OCI-M1 (cell line): ENCODE results near the gene TRIM71.
"Not testable (repeated sequence)": the region's sequence is repeated elsewhere in the genome, so short reads cannot be mapped to it uniquely, and the experiment has no call there.

Experiments used
- DNase-seq: peaks from one replicate; lab custom pipeline; 2025; lab: John Stamatoyannopoulos, UW

TRIM71 gene

DNA sequence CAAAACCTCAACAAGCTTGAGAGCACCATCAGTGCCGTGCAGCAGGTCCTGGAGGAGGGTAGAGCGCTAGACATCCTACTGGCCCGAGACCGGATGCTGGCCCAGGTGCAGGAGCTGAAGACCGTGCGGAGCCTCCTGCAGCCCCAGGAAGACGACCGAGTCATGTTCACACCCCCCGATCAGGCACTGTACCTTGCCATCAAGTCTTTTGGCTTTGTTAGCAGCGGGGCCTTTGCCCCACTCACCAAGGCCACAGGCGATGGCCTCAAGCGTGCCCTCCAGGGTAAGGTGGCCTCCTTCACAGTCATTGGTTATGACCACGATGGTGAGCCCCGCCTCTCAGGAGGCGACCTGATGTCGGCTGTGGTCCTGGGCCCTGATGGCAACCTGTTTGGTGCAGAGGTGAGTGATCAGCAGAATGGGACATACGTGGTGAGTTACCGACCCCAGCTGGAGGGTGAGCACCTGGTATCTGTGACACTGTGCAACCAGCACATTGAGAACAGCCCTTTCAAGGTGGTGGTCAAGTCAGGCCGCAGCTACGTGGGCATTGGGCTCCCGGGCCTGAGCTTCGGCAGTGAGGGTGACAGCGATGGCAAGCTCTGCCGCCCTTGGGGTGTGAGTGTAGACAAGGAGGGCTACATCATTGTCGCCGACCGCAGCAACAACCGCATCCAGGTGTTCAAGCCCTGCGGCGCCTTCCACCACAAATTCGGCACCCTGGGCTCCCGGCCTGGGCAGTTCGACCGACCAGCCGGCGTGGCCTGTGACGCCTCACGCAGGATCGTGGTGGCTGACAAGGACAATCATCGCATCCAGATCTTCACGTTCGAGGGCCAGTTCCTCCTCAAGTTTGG is 72.9 kb downstream of the TRIM71 start:
- DNase-seq: no peak

DNA sequence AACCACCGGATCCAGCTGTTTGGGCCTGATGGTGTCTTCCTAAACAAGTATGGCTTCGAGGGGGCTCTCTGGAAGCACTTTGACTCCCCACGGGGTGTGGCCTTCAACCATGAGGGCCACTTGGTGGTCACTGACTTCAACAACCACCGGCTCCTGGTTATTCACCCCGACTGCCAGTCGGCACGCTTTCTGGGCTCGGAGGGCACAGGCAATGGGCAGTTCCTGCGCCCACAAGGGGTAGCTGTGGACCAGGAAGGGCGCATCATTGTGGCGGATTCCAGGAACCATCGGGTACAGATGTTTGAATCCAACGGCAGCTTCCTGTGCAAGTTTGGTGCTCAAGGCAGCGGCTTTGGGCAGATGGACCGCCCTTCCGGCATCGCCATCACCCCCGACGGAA is 73.6 kb downstream of the TRIM71 start:
- DNase-seq: no peak

DNA sequence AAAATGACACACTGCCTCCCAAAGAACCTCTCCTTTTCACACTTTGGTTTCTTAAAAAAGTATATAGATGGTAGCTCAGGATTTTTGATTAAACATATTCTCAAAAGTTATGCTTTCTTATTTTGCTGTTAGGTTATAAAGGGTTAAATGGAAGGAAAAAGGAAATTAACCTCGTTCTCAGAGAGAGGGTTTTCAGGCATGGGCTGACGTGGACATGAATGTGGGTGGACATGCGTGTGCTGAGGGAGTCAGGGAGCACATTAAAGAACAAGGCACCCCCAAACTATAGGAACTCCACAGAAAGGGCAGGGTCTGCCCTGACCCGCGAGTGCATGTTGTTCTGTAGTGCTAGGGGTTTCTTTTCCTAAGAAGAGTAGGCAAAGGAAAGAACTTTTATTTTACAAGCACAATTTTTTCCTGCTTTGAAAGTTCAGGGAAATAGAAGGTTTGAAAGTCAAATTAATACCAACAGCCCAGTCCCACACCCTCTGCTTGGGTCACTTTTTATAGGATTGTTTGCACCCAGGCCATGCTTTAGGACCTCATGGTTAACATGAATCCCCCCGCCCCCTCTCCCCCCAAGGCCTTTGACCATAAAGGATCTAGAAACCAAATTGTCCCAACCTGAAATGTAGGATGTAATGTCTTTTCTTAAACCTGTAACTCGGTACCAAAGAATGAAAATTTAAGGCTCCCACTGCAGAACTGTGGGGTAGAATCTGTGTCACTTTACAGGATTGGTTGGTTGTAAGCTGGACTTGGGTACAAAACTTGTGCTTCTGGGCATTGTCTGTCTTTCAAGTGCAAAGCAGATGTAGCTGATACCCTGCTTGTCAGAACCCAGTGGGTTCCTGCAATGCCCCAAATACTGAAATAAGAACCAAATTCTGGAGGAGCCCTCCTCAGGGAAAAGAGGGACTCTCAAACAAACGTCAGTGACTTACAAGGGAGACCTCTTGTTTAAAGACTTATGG is 75.1 kb downstream of the TRIM71 start:
- no peak for DNase-seq

DNA sequence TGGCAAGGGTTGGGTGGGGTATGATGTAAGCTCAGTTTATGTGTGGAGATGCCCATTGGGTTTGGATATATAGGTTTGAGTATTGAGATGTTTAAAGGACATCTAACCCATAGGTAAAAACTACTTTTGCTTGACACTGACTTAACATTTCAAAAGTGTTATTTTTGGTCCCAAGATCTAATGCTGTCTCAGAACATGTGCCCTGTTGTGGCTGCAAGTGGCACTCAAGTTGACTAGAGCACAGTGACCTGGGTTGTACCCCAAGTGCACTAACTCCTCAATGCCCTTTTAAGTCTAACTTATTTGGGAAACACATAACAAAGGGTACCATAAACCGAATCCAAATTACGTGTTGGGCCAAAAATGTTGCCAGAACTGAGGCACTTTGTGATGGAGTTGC is 77.2 kb downstream of the TRIM71 start:
- no peak for DNase-seq

DNA sequence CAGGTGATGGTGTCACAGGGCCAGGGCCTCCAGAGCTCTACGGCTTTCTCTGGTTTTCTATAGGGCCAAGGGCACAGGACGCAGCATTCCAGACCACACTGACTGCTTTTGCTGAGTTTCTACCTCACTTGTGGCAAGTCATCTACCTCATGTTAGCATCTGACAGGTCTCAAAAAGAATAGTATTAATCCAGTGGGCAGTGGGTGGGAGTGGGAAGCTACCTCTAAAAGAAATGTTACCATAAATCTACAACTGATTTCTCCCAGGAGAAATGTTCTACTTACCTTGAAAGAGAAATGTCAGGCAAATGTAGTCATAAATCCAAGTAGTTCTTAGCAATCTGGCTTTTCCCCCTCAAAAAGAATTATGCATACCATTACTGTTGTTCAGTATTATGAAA is 77.9 kb downstream of the TRIM71 start:
- DNase-seq: no peak

DNA sequence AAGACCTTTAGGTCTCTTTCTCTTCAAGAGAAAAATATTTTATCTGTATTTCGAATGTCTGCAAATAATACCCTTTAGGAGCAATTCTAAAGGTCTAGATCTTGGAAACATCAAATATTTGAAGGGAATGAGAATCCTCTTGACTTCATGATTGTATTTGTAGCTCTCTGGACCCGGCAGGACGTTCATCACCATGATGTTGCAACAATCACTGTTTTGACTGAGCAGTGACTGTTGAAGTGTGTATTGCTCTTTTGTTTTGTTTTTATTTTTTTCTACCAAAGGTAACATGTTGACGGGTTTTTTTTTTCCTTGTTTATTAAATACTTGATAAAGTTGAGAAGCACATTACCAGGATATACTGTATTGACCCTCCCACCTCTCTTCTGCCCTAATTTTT is 78.3 kb downstream of the TRIM71 start:
- no peak for DNase-seq

DNA sequence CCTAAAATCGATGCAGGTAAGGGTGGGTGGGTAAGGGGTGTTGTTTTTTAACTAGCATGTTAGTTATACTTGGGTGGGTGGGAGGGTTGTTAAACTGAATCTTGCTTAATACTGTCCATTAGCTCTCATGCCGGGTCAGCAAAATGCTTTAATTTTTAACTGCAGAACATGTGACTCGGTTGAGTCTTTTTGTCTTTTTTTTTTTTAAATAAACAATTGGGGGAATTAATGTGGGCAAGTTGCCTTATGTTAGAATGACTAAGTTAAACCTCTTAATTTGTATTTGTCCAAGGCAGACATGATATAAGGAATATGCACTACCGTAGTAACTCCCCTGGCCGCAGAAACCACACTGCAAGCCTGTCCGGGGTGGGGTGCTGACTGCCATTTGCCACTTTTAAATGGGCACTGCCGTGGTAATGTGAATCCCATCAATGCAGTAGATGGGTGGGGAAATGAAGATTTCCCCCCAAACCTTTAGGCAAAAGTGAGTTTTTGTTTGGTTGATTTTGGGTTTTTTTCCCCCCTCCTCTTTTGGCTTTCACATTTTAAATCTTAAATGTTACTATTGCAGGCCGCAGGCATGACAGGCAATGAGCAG is 79.3 kb downstream of the TRIM71 start:
- DNase-seq: no peak

DNA sequence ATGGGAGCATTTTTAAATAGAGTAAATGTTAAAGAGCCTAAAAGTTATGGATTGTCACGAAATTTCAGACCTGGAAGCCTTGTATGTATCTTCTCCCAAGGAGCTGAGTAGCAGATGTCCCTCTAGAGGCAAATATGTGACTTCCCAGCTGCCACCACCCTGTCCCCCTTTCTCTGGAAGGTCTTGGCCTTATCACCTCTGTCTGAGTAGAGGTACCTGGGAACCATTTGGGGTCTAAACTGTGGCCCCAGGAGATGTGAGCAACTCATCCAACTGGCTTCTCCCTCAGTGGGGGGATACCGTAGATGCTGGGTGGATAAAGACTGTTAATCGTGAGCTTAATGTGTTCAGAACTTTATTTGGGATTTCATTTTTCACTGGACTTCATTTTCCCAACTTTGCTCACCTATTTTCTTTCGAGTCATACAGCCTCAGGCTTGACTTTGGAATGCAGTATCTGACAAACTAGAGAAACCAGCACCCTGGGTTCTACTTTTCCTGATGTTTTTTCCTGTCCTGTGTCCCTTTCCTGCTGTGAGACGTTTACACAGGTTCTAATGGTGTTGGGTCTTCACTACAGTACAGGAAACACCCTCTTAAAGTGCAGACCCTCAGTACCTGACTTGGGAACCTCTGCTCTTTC is 80.3 kb downstream of the TRIM71 start:
- no peak for DNase-seq

DNA sequence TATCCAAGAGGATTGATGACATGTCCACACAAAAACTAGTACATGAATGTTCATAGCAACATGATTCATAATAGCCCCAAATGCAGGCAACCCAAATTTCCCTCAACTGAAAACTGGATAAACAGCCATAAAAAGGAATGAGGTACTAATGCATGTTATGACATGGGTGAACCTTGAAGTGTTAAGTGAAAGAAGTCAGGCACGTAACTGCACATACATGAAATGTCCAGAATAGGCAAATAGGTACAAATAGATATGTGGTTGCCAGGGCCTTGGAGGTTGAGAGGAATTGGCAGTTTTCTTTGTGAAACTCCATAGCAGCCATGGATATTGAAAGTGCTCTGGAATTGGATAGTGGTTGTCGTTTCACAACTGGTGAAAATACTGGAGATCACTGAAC is 81.5 kb downstream of the TRIM71 start:
- DNase-seq: no peak

DNA sequence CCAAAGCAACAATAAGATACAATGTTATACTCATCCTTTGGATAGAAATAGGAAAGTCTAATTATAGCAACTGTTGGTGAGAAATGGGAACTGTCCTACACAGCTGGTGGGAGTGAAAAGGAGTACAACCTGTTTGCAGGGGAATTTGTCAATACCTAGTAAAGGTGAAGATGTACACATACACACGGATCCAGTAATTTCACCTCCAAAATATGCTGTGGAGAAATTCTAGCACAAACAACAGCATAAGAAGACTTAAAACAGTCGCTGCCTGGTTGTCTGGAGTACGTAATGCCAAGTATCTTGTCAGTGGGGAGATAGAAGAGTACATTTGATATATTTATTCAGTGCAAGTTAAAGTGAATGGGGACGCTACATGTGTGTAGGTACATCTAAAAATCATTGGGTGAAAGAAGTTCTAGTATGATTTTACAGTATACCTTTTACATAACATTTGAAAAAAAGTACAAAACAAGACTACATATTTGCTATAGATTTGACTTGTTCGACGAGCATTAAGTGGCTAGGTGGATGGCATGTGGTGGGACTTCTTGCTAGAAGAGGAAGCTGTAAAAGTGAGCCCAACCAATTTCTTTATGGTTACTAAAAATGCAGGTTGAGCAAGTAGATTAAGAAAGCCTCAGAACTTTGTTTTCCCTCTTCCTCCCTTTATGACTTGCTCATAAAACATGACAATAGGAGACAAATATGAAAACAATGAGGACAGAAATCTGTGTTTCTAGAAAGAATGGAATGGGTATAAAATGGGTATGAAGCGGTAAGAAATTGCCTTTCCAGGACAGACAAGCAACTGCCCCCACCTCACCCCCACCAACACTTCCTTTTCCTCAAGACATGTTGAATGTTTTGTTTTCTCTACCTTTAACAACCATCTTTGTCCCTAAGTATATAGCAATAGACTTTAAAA is 83.5 kb downstream of the TRIM71 start:
- no peak for DNase-seq

DNA sequence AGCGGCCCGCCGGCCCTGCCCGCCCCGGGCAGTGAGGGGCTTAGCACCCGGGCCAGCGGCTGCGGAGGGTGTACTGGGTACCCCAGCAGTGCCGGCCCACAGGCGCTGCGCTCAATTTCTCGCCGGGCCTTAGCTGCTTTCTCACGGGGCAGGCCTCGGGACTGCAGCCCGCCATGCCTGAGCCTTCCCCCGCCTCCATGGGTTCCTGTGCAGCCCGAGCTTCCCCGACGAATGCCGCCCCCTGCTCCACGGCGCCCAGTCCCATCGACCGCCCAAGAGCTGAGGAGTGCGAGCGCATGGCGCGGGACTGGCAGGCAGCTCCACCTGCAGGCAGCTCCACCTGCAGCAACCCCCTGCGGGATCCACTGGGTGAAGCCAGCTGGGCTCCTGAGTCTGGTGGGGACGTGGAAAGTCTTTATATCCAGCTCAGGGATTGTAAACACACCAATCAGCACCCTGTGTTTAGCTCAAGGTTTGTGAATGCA is 85.1 kb downstream of the TRIM71 start:
- DNase-seq: not testable (repeated sequence)

DNA sequence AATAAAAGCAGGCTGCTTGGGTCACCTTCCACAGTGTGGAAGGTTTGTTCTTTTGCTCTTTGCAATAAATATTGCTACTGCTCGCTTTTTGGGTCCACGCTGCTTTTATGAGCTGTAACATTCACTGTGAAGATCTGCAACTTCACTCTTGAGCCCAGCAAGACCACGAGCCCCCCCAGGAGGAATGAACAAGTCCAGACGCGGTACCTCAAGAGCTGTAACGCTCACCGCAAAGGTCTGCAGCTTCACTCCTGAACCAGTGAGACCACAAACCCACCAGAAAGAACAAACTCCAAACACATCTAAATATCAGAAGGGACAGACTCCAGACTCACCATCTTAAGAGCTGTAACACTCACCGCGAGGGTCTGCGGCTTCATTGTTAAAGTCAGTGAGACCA is 86.2 kb downstream of the TRIM71 start:
- no peak for DNase-seq

DNA sequence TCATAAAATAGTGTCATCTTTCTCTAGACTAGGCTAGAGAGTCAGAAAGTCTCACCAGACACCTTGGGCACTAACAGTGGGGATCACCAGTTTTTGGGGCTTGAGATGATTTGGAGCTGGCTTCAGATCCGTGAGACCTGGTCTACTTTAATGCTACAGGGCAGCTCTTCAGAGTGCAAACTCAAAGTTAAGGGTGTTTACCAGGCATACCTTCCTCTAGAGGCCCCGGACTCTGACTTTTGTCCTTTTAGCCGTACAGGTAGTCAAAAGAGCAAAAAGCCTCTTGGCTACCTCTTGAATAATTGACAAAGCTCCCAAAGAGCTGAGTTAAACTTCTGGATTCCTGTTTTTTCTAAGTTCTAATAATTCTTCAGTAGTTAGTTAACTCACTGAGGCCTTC is 92.2 kb downstream of the TRIM71 start:
- DNase-seq: no peak

DNA sequence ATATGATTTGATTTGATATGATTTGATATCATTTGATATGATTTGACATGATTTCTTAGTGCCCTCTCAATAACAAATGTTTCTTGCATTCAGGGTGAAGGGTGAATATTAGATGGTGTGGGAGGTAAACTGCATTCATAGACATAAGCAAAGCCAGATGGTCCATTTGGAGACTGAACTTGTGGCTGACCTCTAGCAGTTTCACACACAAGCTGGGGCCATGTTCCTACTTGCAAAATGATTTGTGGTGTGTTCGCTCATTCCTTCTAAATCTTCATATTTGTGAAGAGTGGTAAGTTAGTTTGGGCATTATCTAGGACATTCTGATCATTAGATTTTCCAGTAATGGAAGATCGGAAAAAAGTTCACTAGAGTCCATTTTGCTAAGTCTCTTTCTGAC is 93.2 kb downstream of the TRIM71 start:
- DNase-seq: no peak

DNA sequence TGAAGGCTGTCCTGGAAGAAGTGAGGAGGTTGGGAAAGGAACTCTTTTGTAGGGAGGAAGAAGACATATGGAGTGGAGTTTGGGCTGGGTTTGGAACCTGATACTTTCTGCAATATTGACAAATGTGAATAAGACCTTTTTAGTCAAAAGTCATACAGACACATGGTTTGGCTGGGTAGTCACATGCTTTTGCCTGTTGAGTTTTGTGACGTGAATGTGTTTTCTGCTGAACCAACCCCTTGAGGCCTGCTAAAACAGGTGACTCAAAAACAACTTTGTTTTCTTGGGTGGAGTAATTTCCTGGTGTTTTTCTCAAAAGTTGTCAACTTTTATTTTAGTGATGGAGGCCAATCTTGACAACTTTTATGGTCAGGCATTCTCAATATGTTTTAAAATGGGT is 94.2 kb downstream of the TRIM71 start:
- DNase-seq: no peak

DNA sequence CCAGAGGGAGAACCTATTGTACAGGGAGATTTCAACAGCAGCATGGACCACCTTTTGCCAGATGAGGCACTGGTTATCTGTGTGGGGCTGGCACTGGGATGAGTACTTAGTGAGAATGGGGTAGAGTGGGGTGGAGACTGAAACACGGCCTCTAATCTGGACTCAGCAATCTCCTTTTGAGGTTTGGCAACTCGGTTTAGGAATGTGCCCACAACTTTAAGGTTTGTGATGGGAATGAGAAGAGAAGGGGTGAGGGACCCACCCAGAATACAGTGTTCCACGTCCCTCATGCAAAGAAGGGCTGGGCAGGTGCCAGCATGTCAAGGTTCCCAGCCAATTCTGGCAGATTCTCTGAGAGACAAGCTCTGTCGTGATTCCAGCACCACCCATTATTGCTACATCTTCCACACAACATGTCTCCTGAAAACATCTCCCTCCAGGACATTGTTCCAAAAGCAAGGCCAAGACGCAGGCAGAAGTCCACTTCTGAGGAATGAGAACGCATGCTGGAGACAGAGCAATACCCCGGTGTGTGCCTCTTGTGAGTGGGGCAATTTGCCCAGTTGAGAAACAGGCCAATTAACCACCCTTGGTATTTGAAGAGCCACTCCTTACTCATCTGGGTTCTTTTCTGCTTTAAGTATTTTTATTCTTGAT is 96.1 kb downstream of the TRIM71 start:
- no peak for DNase-seq

DNA sequence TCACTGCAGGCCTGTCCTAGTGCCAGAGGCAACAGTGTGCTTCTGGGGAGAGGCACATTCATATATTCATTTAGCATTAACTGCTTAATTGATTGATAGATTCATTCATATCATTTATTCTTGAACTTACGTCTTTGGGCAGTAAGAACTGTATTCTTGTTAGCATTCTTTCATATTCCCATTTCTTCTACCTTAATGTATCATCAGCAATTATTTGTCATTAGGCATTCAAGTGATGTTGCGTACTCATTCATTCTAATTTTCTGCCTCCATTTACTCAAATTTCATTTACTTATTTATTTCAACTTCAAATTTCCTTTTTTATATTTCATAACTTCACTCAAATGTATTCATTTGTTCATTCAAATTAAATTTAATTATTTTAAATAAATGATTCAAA is 102.1 kb downstream of the TRIM71 start:
- no peak for DNase-seq

DNA sequence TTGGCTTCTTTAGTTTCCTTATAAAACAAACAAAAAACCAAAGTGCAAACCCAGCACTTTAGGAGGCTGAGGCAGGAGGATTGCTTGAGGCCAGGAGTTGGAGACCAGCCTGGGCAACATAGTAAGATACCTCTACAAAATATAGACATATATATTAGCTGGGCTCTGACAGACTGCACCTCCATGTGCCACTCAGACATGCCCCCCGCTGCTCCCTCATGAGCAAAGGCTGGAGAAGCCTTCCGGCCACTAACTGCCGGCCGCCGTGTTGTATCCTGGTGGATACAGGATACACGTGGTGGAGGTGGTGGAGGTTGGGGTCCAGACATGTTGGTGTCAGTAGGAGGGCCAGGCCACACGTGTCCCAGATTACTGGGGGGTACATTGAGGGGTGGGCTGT is 104.3 kb downstream of the TRIM71 start:
- no peak for DNase-seq

DNA sequence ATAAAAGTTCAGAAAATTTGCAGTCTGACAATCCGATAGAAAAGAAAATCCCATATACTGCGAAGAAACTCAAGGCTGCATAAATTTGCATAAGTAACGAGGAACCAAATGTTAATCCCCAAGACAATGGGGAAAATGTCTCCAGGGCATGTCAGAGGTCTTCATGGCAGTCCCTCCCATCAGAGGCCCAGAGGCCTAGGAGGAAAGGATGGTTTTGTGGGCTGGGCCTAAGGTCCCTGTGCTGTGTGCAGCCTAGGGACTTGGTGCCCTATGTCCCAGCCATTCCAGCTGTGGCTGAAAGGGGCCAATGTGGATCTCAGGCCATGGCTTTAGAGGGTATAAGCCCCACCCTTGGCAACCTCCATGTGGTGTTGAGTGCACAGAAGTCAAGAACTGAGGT is 112.4 kb downstream of the TRIM71 start:
- no peak for DNase-seq

DNA sequence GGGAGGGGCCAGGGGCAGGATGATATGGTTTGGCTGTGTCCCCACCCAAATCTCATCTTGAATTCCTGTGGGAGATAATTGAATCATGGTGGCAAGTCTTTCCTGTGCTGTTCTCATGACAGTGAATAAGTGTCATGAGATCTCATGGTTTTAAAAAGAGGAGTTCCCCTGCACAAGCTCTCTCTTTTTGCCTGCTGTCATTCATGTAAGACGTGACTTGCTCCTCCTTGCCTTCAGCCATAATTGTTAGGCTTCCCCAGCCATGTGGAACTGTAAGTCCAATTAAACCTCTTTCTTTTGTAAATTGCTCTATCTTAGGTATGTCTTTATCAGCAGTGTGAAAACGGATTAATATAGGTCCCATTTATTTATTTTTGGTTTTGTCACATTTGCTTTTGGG is 113.5 kb downstream of the TRIM71 start:
- not testable (repeated sequence) for DNase-seq
